Measurements from ENCODE around the gene SRSF1. TPM values are rescaled to one million over a fixed set of nuclear protein-coding genes. Genes with fewer than 3 reads are reported as not detected.

The SRSF1 gene
- total RNA-seq, 1 experiment from 2014 or later: 341 TPM

DNA sequence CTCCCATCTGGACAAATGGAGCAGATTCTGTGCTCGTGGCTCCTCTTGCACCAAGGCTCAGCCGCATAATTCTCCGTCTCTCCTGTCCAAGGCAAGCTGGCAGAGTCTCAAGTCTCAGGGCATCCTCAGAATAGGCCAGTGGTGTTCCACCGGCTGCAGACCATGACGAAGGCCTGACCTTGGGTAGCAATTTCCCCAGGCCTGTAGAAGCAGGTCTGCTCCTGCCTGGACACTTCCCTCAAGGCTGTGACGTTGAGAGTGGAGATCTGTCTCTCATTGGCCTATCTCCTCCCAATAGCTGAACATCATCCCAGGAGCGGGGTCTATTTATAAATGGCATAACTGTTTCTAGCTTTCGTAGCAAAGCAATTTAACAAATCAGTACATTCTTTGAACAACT lies 33.3 kb upstream of the SRSF1 start:
- Histone ChIP-seq H3K36me3 (replicated peaks; ENCODE audit: control insufficient read depth, insufficient read depth, low read length) (no peaks in the 10 kb centered on the region), H3K27me3 (ENCODE audit: control insufficient read depth, insufficient read depth, low read length) (no peaks in the 10 kb centered on the region), H3K4me3 (ENCODE audit: insufficient read depth, low read depth, low read length) (no peak overlapping the region)
- DNase-seq: no peak

DNA sequence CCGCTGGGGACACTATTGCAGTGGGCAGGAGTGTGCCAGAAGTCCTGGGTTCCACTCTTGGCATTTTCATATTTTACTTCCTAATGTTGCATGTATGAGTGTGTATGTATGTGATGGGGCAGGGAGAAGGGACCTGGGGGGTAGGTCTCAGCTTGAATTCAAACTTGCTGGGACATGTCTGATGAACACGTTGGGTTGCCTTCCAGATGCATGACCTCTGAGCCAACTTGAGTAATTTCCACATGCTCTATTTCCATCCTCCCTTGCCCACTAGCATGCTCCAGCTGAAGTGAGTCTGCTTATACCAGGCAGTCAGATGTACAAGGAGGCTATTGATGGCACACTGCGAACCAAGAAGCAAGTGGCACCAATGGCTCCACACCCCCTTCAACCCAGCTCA lies 32.9 kb upstream of the SRSF1 start:
- H3K4me3 ChIP-seq (ENCODE audit: insufficient read depth, low read depth, low read length): no peak overlapping the region
- no peaks in the 10 kb centered on the region for H3K36me3 ChIP-seq (replicated peaks; ENCODE audit: control insufficient read depth, insufficient read depth, low read length)
- no peaks in the 10 kb centered on the region for H3K27me3 ChIP-seq (ENCODE audit: control insufficient read depth, insufficient read depth, low read length)
- no peak for DNase-seq

DNA sequence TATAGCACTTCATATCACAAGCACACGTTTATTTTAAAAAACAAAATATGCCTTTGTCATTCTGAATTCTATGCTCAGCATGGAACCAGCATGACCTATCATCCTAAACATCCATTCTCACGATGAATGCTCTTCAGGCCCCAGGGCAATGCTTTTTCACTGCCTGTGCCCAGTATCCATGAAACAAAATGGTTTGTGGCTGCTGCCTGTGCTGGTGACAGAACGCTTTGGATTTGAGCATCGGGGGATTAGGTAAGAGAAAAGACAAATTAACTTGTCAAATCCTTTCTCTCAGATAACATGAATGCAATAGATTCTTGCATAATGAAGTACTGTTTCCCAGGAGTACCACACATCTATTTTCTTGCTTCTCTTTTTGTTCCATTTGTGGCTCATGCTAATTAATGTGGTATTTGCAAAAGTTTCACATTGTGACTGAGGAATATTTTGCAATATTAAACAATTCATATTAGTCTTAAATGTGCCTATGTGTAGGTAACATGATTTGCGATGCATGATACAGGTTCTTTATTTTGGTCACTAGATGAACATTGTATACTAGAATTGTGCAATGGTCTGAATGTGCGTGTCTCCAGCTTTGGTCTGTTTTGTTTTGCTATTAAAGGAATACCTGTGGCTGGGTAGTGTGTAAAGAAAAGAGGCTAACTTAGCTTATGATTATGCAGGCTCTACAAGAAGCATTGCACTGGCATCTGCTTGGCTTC lies 25.8 kb upstream of the SRSF1 start:
- Histone ChIP-seq H3K36me3 (replicated peaks; ENCODE audit: control insufficient read depth, insufficient read depth, low read length) (no peaks in the 10 kb centered on the region), H3K27me3 (ENCODE audit: control insufficient read depth, insufficient read depth, low read length) (no peaks in the 10 kb centered on the region), H3K4me3 (ENCODE audit: insufficient read depth, low read depth, low read length) (no peak overlapping the region)
- DNase-seq: no peak

DNA sequence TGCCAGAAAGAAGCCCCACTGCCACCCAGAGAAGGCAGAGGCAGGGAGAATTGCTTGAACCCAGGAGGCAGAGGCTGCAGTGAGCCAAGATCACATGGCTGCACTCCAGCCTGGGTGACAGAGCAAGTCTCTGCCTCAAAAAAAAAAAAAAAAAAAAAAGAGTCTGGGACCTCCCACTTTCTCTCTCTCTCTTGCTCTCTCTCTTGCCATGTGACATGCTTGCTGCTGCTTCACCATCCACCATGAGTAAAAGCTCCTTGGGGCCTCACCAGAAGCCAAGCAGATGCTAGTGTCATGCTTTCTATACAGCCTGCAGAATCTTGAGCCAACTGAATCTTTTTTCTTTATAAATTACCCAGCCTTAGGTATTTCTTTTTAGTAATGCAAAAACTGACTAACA lies 21.5 kb upstream of the SRSF1 start:
- DNase-seq: no peak
- Histone ChIP-seq H3K27me3 (ENCODE audit: control insufficient read depth, insufficient read depth, low read length) (no peaks in the 10 kb centered on the region), H3K4me3 (ENCODE audit: insufficient read depth, low read depth, low read length) (no peak overlapping the region), H3K36me3 (replicated peaks; ENCODE audit: control insufficient read depth, insufficient read depth, low read length) (no peaks in the 10 kb centered on the region)

DNA sequence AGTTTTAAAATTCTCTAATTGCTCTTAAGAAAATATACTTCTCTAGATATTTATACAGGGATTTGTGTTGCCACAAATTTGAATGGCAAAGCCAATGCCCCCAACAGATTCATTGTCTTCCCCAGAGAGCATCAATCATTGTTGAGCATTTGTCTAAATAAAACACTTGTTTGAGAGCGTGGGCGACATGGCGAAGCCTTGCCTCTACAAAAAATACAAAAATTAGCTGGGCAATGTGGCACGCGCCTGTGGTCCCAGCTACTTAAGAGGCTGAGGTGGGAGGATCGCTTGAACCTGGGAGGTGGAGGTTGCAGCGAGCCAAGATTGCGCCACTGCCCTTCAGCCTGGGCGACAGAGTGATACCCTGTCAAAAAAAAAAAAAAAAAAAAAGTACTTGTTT lies 13.4 kb upstream of the SRSF1 start:
- Histone ChIP-seq H3K4me3 (ENCODE audit: insufficient read depth, low read depth, low read length) (no peak overlapping the region), H3K36me3 (replicated peaks; ENCODE audit: control insufficient read depth, insufficient read depth, low read length) (no peaks in the 10 kb centered on the region), H3K27me3 (ENCODE audit: control insufficient read depth, insufficient read depth, low read length) (no peaks in the 10 kb centered on the region)
- no peak for DNase-seq

DNA sequence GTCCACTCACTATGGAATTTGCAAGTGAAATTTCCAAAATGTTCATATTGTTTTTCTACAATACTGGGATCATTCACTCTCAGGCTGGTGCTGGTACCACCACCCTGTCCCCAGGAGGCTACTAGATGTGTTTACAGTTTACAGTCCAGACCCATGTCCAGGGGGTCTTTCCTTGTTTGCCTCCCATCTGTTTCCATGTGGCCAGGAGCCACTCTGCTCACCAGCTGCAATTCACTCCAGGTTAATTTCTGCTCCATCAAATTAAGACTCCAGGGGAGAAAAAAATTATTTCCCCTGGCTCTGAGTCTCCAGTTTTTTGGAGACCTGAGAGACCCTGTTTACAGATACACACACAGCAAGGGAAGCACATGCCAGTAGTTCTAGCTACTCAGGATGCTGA lies 12.5 kb upstream of the SRSF1 start:
- Histone ChIP-seq H3K36me3 (replicated peaks; ENCODE audit: control insufficient read depth, insufficient read depth, low read length) (no peaks in the 10 kb centered on the region), H3K27me3 (ENCODE audit: control insufficient read depth, insufficient read depth, low read length) (no peaks in the 10 kb centered on the region), H3K4me3 (ENCODE audit: insufficient read depth, low read depth, low read length) (no peak overlapping the region)
- no peak for DNase-seq

DNA sequence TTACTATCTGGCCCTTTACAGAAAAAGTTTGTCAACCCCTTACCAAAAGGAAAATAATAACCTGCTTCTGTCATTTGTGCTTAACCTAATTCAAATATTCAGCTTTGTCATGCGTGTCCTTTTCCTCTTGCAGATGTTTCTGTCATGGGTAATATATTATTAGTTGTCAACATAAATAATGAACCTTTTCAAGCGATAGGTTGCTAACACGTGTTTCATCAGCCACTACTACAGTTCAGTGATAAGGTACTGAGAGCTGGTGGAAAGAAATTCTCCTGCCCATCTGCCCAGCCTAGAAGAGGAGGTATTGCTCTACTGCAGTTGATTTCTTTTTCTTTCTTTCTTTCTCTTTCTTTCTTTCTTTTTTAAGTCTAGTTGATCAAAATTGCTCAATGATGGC lies 12.0 kb upstream of the SRSF1 start:
- Histone ChIP-seq H3K4me3 (ENCODE audit: insufficient read depth, low read depth, low read length) (no peak overlapping the region), H3K36me3 (replicated peaks; ENCODE audit: control insufficient read depth, insufficient read depth, low read length) (no peaks in the 10 kb centered on the region), H3K27me3 (ENCODE audit: control insufficient read depth, insufficient read depth, low read length) (no peaks in the 10 kb centered on the region)
- DNase-seq: no peak

DNA sequence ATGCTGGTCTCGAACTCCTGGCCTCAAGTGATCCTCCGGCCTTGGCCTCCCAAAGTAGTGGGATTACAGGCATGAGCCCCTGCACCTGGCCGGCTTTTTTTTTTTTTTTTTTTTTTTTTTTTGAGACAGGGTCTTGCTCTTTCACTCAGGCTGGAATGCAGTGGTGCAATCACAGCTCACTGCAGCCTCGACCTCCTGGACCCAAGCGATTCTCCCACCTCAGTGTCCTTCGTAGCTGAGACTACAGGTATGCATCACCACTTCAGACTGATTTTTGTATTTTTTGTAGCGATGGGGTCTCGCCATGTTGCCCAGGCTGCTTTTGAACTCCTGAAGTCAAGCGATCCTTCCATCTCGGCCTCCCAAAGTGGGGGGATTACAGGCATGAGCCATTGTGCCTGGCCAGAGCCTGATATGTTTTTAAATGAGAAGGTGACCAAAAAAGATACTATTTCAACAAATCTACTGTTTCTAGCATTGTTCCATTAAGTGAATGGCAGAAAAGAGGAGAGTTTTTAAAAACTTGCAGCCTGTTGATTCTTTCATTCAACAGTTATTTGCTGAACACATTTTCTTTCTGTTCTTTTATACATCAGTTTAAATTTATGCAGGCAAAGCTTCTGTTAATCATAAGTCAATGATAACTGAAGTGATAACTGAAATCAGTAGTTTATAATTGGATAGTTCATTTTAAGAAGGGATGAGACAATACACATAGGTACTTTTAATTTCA lies 3.2 kb upstream of the SRSF1 start:
- no peak for DNase-seq
- Histone ChIP-seq H3K4me3 (ENCODE audit: insufficient read depth, low read depth, low read length) (no peak overlapping the region), H3K27me3 (ENCODE audit: control insufficient read depth, insufficient read depth, low read length) (no peaks in the 10 kb centered on the region), H3K36me3 (replicated peaks; ENCODE audit: control insufficient read depth, insufficient read depth, low read length) (peaks cover 4% of the 10 kb centered on the region)

DNA sequence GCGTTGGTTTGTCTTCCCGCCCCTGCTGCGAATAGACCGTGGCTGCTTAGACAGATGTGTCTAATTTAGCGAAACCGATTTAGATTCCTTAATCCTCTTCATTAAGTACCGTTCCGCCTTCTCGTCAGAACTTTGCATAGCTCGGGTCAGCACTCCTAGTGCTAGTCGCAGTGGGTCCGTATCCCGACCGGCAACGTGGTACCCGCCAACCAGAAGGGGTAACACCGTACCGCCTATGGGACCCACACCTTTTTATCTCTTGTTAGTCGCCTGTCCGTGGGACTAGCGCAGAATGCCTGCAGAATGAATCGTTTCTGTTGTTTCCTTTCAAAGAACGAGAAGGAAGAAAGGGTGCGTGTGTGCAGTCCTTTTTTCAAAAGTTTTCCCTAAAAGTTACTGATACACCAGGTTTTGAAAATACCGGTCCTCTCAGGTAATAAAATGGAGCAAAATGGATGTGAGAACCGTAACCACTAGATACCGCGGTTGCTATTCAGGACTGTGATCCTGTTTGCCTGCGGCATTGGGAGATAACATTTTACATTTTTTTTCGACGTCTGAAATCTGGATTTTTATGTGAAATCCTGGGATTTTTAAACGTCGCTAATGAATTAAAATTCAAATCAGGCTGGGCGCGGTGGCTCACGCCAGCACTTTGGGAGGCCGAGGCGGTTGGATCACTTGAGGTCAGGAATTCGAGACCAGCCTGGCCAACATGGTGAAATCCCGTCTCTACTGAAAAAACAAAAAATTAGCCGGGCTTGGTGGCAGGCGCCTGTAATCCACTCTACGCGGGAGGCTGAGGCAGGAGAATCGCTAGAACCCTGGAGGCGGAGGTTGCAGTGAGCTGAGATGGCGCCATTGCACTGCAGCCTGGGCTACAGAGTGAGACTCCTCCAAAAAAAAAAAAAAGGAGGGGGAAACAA lies 998 bp upstream of the SRSF1 start:
- Histone ChIP-seq H3K36me3 (replicated peaks; ENCODE audit: control insufficient read depth, insufficient read depth, low read length) (peaks cover 21% of the 10 kb centered on the region), H3K27me3 (ENCODE audit: control insufficient read depth, insufficient read depth, low read length) (no peaks in the 10 kb centered on the region), H3K4me3 (ENCODE audit: insufficient read depth, low read depth, low read length) (peak overlapping the region; percentile 97)
- DNase-seq: no peak

DNA sequence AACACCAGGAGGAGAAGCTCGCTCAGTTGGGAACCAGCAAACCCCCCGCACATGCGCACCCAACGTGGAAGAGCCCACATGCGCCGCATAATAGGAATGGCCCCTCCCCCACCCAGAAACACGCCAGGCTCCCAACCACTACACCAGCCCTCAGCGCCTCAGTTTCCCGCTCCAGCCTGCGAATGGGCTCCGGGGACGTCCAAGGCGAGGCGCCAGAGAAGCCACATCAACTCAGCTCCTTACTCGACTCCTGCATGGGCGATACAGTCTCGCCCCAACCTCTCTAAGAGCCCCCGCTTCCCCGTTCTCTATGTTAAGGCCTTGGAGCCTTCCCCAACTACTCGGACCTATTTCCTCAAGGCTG lies 504 bp downstream of the SRSF1 start:
- peaks cover 22% of the 10 kb centered on the region for H3K36me3 ChIP-seq (replicated peaks; ENCODE audit: control insufficient read depth, insufficient read depth, low read length)
- H3K27me3 ChIP-seq (ENCODE audit: control insufficient read depth, insufficient read depth, low read length): no peaks in the 10 kb centered on the region
- H3K4me3 ChIP-seq (ENCODE audit: insufficient read depth, low read depth, low read length): peak overlapping the region; percentile 97
- DNase-seq: peak; percentile 64

DNA sequence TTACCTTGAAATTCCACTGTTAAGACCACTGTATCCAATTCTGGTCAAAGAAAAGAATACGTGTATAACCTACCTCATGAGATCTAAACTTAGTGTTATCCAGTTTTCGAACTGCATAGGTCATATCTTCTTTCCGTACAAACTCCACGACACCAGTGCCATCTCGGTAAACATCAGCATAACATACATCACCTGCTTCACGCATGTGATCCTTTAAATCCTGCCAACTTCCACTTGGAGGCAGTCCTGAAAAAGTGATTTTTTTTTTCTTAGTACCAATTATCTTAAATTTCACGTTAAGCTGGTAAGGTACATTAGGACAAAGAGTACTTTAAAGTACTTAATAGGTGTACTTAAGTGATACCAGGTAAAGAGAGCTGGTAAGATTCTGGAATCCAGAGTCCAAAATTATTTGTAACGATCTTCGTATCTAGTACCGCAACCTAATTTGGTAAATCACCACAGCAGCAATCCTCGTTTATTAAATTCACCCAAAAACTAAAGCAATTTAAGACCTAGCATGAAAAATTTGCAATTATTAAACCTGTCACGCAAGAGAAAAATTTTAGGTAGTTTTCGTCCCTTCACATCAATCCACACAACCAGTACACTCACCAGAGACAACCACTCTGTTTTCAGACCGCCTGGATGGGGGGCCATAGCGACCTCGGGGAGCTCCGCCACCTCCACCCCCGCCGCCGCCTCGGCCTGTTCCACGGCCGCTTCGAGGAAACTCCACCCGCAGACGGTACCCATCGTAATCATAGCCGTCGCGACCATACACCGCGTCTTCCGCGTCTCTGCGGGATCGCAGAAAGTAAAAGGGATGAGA lies 1.1 kb downstream of the SRSF1 start:
- peak overlapping the region; percentile 97 for H3K4me3 ChIP-seq (ENCODE audit: insufficient read depth, low read depth, low read length)
- H3K36me3 ChIP-seq (replicated peaks; ENCODE audit: control insufficient read depth, insufficient read depth, low read length): peaks cover 22% of the 10 kb centered on the region
- DNase-seq: no peak
- H3K27me3 ChIP-seq (ENCODE audit: control insufficient read depth, insufficient read depth, low read length): no peaks in the 10 kb centered on the region

DNA sequence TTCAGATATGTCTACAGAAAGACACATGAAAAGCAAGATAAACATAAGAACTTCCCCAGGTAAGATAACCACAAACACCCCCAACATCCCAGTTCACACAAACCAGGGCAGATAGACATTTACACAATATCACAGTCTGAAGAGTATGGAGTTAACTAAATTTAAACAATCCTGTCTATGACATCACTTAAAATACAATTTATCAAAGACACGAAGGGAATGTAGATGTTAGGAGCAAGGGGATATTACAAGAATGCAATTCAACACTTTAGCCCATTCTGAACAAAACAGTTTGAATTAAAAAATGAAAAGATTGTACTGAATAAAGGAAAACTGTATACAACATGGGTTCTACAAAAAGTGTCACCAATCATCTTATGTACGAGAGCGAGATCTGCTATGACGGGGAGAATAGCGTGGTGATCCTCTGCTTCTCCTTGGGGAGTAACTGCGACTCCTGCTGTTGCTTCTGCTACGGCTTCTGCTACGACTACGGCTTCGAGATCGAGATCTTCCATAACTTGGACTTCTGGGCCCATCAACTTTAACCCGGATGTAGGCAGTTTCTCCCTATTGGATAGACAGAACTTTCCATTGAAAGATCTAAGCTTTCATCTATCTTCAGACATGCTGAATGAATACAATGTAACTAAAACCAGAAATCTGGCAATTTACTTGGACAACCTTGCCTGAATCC lies 1.9 kb downstream of the SRSF1 start:
- DNase-seq: no peak
- Histone ChIP-seq H3K27me3 (ENCODE audit: control insufficient read depth, insufficient read depth, low read length) (no peaks in the 10 kb centered on the region), H3K4me3 (ENCODE audit: insufficient read depth, low read depth, low read length) (peak overlapping the region; percentile 97), H3K36me3 (replicated peaks; ENCODE audit: control insufficient read depth, insufficient read depth, low read length) (peaks cover 24% of the 10 kb centered on the region)

DNA sequence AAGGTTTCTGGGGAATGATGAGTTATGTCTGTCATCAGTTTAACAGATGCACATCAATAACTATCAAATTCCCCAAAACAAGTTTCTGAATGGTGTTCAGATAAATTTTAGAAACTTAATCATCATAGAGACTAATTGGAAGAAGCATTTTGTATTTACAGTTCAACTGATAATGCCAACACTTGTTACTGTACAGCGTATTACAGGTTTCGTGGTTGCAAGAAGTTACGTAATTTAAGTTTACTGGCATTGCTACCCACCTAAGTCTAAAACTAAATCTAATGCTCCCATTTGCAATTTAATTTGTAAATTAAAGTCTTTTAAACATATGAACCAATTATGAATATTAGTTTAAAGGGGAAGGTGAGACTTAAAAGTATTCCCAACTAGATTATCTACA lies 3.0 kb downstream of the SRSF1 start:
- DNase-seq: no peak
- Histone ChIP-seq H3K27me3 (ENCODE audit: control insufficient read depth, insufficient read depth, low read length) (no peaks in the 10 kb centered on the region), H3K4me3 (ENCODE audit: insufficient read depth, low read depth, low read length) (no peak overlapping the region), H3K36me3 (replicated peaks; ENCODE audit: control insufficient read depth, insufficient read depth, low read length) (peaks cover 24% of the 10 kb centered on the region)

DNA sequence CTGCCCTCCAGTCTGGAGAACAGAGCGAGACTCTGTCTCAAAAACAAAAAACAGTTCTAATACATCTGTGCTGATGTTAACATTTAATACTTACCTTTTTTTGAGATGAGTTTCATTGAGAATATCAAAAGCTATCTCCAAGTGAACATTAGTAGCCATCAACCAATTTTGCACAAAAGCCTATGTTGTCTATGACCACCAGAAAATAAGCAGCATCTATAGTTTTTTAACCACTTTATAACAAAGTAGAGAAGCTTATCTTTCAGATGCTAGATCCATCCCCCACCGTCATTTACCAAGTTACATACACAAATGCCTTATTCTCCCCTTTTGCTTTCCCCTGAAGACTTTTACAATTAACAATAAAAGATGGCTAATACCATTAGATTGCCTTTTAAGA lies 4.1 kb downstream of the SRSF1 start:
- peaks cover 26% of the 10 kb centered on the region for H3K36me3 ChIP-seq (replicated peaks; ENCODE audit: control insufficient read depth, insufficient read depth, low read length)
- no peak for DNase-seq
- no peaks in the 10 kb centered on the region for H3K27me3 ChIP-seq (ENCODE audit: control insufficient read depth, insufficient read depth, low read length)
- no peak overlapping the region for H3K4me3 ChIP-seq (ENCODE audit: insufficient read depth, low read depth, low read length)
